HG03439 (cell line): ENCODE measurements around the gene TMEM127.
"Not testable (repeated sequence)": the region's sequence is repeated elsewhere in the genome, so short reads cannot be mapped to it uniquely, and the experiment has no call there.

Experiments used
- ATAC-seq: cut with Tn5 transposase; IDR thresholded peaks from one replicate; pipeline ENCODE4 v1.9.1; 2021; ENCODE audit warnings: mild to moderate bottlenecking, moderate library complexity; ENCODE audit not compliant: unreplicated experiment

Gene TMEM127

DNA sequence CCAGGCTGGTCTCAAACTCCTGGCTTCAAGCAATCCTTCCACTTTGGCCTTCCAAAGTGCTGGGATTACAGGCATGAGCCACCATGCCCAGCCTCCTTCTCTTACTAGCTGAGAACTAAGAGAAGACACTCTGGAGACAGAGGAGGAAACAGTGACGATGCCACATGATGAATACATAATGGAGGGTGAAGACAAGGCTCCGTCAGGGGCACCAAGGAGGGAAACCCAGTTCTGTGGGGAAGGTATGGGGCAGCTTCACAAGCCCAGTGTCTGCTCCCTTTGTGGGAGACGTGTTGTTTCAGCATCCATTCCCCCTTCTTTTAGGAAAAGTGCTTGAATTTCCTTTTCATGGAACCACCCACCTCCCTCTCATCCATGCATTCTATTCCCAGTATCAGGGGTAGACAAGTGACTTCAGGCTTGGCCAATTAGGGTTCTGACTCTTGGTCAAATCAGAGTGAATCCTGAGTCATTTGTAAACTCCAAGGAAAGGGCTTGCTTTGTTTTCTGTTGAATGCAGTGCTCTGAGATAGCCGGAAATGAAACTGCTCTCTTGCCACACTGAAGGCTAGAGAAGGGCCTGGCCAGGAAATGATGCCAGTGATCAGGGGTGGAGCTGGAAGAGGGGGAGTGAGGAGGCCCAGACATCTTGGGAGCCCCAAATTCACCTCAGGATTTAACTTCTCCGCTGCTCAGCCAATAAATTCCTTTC lies 23.7 kb downstream of the TMEM127 start:
- peak; percentile 72 for ATAC-seq

DNA sequence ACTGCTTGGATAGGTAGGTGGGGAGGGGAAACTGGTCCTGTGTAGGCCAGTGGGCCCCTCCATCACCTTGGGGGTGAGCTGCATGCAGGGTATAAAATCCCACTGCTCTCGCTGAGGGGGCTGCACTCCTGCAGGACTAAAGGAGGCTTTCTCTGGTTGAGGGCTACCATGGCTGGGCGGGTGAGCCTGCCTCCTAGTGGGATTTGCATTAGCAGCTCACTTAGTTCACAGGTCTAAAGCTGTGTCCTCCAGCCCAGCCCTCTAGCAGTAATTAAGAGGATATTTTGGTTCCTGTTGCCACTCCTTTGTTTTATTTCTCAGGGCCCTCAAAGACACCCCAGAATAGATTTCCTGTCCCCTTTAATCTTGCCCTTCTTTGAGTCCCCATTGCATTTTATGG lies 24.6 kb downstream of the TMEM127 start:
- ATAC-seq, result no peak

GRCh38 chr2:96240341-96241038 lies 25.3 kb downstream of the TMEM127 start:
- no peak for ATAC-seq

- ATAC-seq, result no peak
These were observed 26.0 kb downstream of the TMEM127 start for GRCh38 chr2:96239745-96240264.

- no peak for ATAC-seq
These were observed 26.7 kb downstream of the TMEM127 start for GRCh38 chr2:96239091-96239490.

DNA sequence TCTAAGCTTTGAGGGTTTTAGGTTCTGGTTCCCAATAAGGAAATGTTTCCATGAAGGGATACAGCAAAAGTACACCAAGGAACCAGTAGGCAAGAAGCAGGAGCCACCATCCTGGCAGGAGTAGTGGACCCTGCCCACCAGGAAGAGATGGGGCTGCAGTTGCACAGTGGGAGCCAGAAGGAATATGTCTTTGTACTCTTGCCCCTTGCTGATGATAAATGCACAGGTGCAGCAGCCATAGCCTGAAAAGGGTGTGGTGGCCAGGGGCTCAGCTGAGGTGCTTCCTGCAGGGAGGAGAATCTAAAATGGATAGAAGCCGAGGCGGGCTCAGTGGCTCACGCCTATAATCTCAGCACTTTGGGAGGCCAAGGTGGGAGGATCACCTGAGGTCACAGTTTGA lies 27.5 kb downstream of the TMEM127 start:
- ATAC-seq, result no peak

DNA sequence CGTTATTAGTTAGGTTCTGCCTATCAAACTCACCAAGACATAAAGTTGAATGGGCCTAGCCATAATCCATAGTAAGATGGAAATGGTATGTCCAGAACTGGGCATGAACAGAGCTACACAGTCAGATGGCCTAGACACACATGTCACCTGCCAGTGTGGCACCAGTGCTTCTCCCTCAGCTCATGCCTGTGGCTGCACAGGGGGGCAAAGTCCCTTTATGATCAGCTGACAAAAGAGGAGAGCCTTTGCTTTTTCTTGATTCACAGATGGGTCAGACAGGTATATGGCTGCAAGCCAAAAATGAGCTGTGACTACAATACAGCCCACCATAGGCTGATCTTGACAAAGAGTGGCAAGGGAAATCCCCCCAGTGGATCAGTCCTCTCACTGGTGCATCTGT lies 28.9 kb downstream of the TMEM127 start:
- ATAC-seq, result no peak

- peak; percentile 71 for ATAC-seq
These were observed 31.9 kb downstream of the TMEM127 start for GRCh38 chr2:96233880-96234316.

- no peak for ATAC-seq
These were observed 32.4 kb downstream of the TMEM127 start for GRCh38 chr2:96233436-96233835.

GRCh38 chr2:96231316-96231715 lies 34.5 kb downstream of the TMEM127 start:
- no peak for ATAC-seq

GRCh38 chr2:96225016-96225533 lies 40.7 kb downstream of the TMEM127 start:
- no peak for ATAC-seq

GRCh38 chr2:96221106-96221505 lies 44.7 kb downstream of the TMEM127 start:
- not testable (repeated sequence) for ATAC-seq

DNA sequence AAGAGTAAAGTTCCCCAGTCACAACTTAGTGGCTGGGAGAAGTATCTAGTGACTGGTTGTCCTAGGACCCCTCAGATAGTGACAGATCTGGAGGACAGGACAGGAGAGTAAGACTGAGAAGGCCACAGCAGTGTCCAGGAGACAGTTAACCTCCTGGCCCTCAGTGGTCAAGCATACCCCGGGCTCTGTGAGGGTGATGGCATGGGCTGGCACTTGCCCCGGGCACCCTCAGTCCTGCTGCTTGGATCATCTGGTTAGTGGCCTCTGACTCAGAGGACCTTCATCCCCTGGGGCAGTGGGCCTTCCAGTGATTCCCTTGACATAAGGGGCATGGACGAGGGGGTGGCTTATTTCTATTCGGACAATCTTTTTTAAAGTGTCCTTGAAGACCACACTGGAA lies 45.8 kb downstream of the TMEM127 start:
- ATAC-seq, result not testable (repeated sequence)

- ATAC-seq, result no peak
These were observed 47.2 kb downstream of the TMEM127 start for GRCh38 chr2:96218508-96219131.

- no peak for ATAC-seq
These were observed 51.2 kb downstream of the TMEM127 start for GRCh38 chr2:96214554-96214953.

DNA sequence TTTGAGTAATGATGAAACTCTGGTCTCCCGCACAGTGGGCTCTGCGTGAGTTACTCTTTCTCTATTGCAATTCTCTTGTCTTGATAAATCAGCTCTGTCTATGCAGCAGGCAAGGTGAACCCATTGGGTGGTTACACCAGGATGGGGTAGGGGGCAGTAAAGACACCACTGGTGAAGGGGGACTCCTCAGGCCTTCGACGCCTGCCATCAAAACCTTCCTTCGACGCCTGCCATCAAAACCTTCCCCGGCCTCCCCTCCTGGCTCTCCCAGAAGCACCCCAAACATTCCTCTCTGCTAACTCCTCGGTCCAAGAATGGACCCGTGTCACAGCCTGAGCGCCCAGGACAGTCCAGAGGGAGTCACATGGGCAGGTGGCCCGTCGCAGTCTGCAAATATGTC lies 52.4 kb downstream of the TMEM127 start:
- ATAC-seq, result no peak

- no peak for ATAC-seq
These were observed 53.5 kb downstream of the TMEM127 start for GRCh38 chr2:96212339-96212738.

- no peak for ATAC-seq
These were observed 56.1 kb downstream of the TMEM127 start for GRCh38 chr2:96209729-96210085.

DNA sequence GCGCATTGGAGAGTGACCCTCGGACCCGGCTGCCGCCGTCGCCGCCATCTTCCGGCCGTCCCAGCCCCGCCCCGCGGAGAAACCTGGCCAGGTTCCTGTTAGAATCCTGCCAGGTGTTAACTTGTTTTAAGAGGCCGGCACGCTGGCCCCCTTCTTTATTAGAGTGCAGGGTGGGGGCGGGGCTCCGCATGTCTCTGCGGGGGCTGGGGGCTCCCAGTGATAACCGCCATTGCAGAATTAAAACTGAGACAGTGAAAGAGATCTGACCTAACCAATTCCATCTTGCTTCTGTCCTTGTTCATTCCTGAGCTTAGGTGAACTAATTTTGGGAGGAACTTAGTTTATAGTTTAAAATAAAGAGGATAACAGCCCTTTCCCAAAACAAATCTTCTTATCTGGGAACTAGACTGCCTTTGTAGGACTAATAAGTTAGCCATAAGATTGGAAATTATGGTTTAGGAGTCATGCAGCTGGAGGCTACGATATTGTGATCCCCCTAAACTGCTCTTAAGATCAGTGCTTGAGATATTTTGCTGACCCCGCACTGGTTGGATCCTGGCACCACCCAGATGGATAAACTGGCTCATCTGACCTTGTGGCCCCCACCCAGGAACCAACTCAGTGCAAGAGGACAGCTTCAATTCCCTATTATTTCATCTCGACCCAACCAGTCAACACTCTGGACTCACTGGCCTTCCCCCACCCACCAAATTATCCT lies 56.6 kb downstream of the TMEM127 start:
- ATAC-seq, result no peak

DNA sequence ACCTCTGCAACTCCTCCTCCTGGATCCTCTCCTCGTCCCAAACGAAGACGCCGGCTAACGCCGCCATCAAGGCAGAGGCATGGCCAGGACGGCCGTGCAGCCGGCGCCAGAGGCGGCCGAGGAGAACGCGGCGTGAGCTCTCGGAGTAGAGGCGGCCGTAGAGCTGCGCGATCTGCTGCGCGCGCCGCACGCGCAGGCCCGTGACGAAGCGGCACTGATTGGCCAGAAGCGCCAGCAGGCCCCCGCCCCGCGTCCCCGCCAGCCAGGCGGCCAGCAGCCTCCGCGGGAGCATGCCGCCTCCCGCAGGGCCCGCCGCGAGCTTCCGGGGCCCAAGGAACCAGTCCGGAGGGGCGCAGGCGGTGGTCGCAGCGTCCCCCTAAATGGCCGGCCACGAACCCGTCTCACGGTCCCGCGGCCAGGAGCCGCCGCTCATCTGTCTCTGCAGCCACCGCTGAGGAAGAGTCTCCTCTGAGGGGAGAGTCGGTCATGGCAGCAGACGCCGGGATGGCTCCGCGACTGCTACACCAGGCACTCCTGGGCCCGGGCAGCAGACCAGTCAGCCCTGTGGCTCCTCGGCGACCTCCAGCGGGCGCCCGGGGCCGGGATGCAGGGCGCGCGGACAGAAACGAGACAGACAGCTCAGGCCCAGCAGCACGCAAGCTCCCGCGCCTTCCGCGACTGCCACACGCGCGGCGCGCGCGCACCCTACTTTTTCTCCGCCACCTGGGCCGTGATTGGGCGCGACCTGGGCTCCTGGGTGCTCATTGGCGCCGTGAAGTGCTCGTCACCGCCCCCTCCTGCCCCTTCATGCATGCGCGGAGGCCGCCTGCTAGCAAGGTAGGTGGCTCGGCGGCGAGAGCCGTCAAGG lies 57.4 kb downstream of the TMEM127 start, which contains the start of gene STARD7:
Gene STARD7, minus strand, starts transcription at position 685 of the 868 bp plus-strand sequence. Its CDS starts 393 bp downstream, at position 292.
- peak; percentile 86 for ATAC-seq
